Activated T-helper 1 cell treated with anti-CD3 and anti-CD28 coated beads, Interleukin-2, amount 50 U/mL, for 16 hours (primary cell): ENCODE data around the gene PRDX4.
"Not testable (repeated sequence)": the region's sequence is repeated elsewhere in the genome, so short reads cannot be mapped to it uniquely, and the experiment has no call there.

Source experiments
- DNase-seq, 2 donors: peaks; one replicate each; pipeline ENCODE4 v3.0.0-alpha.2; 2020; ENCODE audit warnings: low read depth in 1 of 2, low spot score in 1 of 2

PRDX4 gene

GRCh38 chrX:23670528-23670927 is 3.2 kb downstream of the PRDX4 start:
- no peak for DNase-seq

GRCh38 chrX:23673108-23673507 is 5.8 kb downstream of the PRDX4 start:
- DNase-seq: no peak

GRCh38 chrX:23676486-23676885 is 9.2 kb downstream of the PRDX4 start:
- not testable (repeated sequence) for DNase-seq

- DNase-seq: no peak
These were observed 24.9 kb downstream of the PRDX4 start for GRCh38 chrX:23692166-23692565.

GRCh38 chrX:23694606-23695005 is 27.3 kb downstream of the PRDX4 start:
- no peak for DNase-seq

GRCh38 chrX:23699636-23700194 is 32.4 kb downstream of the PRDX4 start:
- peak in 1 of 2 donors; percentile 5 for DNase-seq

GRCh38 chrX:23704673-23705206 is 37.4 kb downstream of the PRDX4 start:
- DNase-seq: no peak

GRCh38 chrX:23705235-23705634 is 37.9 kb downstream of the PRDX4 start:
- DNase-seq: no peak

GRCh38 chrX:23720117-23720677 is 52.9 kb downstream of the PRDX4 start:
- no peak for DNase-seq

- no peak for DNase-seq
These were observed 58.9 kb downstream of the PRDX4 start for GRCh38 chrX:23726191-23726590.

- DNase-seq: no peak
These were observed 59.9 kb downstream of the PRDX4 start for GRCh38 chrX:23727206-23727605.

- no peak for DNase-seq
These were observed 61.9 kb downstream of the PRDX4 start for GRCh38 chrX:23729214-23729613.

GRCh38 chrX:23731951-23732350 is 64.7 kb downstream of the PRDX4 start:
- no peak for DNase-seq

- no peak for DNase-seq
These were observed 65.4 kb downstream of the PRDX4 start for GRCh38 chrX:23732704-23733103.
